H1 (cell line): ENCODE results near the gene EHD4.

Source experiments
- EZH2 ChIP-seq: fragments of 200-600 bp; sonication (generic); IDR thresholded peaks from 2 replicates; pipeline ENCODE4 v1.7.1; 2012; ENCODE audit warnings: low read depth, mild to moderate bottlenecking, moderate library complexity, low read length, inconsistent platforms; ENCODE audit not compliant: severe bottlenecking
- POLR2AphosphoS5 ChIP-seq: IDR thresholded peaks from 2 replicates; pipeline ENCODE4 v1.6.1; 2011; ENCODE audit warnings: low read depth, low read length
- SIX5 ChIP-seq: IDR thresholded peaks from 2 replicates; pipeline ENCODE4 v1.6.1; 2011; ENCODE audit warnings: mild to moderate bottlenecking, low read depth, low read length
- TEAD4 ChIP-seq: IDR thresholded peaks from 2 replicates; pipeline ENCODE4 v1.6.1; 2012; ENCODE audit warnings: low read depth, low read length, inconsistent platforms, mixed read lengths
- TF ChIP-seq, protein P1 (sequence below), 3 experiments: IDR thresholded peaks; 1 replicate in 2 of 3; 2 replicates in 1 of 3; pipeline versions ENCODE4 v1.5.1 to v1.6.1; 2011; ENCODE audit warnings: low read length in 3 of 3, mild to moderate bottlenecking in 3 of 3, inconsistent platforms in 2 of 3, low read depth in 1 of 3, moderate library complexity in 1 of 3; ENCODE audit not compliant: insufficient read depth in 1 of 3; ENCODE audit errors: control extremely low read depth in 1 of 3

DNA sequence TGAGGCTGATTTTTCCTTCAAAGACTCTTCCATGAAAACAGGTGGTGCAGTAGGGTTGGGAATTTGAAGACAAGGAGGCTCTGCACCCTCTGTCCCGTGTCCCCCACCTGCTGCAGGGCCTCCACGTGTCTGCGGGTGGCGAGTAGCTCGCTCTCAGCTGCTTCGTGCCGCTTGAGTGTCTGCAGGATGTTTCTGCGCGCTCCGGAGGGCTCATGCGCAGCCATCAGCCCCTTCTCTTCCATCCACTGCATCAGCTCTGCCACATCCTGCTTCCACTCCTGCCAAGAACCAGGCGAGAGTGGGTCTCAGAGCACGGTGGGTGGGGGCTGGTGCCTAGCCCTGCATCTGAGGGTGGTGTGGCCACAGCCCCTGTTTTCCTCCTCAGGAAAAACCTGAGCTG, 96.3 kb downstream of the EHD4 start:
- no peak for TF ChIP-seq TEAD4
- no peak for TF ChIP-seq POLR2AphosphoS5
- TF ChIP-seq EZH2 = no peak
- no peak for TF ChIP-seq SIX5
- TF ChIP-seq, protein P1, sequence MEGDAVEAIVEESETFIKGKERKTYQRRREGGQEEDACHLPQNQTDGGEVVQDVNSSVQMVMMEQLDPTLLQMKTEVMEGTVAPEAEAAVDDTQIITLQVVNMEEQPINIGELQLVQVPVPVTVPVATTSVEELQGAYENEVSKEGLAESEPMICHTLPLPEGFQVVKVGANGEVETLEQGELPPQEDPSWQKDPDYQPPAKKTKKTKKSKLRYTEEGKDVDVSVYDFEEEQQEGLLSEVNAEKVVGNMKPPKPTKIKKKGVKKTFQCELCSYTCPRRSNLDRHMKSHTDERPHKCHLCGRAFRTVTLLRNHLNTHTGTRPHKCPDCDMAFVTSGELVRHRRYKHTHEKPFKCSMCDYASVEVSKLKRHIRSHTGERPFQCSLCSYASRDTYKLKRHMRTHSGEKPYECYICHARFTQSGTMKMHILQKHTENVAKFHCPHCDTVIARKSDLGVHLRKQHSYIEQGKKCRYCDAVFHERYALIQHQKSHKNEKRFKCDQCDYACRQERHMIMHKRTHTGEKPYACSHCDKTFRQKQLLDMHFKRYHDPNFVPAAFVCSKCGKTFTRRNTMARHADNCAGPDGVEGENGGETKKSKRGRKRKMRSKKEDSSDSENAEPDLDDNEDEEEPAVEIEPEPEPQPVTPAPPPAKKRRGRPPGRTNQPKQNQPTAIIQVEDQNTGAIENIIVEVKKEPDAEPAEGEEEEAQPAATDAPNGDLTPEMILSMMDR (IDR thresholded peaks at IDR 0.05; ENCODE audit: control extremely low read depth in 1 of 3, insufficient read depth in 1 of 3, low read depth in 1 of 3, low read length in 3 of 3) = no peak
